ENCODE data around the gene LRRC3C.

Gene LRRC3C

GRCh38 chr17:39923836-39924690, 3.5 kb upstream of the LRRC3C start:
- DNase-seq (ENCODE audit: low read depth in 1 of 2, low spot score in 1 of 2): no peak

GRCh38 chr17:39924691-39925055, 2.9 kb upstream of the LRRC3C start:
- DNase-seq (ENCODE audit: low read depth in 1 of 2, low spot score in 1 of 2): no peak

DNA sequence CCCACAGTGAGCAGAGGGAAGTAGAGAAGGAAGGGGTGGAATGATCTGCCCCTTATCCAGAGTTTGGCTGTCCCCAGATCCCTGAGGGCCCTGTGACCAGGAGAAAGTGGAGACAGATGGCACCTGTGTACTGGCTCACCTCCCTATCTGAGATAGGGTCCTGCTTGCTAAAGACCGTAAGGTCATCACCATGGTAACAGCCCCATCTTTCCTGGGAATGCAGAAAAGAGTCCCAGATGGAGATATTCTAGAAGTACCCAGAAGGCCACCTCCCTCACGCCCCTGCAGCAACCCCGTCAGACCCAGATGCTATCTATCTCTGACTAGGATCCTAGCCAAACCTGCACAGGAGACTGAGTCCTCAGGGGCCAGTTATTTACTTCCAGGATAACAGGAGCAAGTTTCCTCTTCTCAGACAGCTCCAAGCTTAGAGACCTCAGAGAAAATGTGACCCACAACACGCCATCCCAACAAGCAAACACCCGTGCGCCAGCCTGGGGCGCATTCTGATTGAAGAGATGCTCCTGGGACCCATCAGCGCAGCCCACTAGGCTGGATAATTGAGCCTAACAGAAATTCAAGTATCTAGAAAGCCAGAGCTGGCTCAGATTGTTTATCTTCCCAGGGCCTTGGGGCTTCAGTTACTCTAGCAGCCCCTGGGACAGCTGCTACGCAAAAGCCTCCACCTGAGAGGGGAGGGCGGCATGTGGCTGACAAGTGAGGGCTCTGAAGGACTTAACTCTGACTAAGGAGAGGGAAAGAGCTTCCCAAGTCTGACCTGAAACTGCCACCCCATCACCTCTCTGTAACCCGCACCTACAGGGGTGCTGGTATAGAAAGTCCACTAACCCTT, 2.0 kb upstream of the LRRC3C start:
- DNase-seq (ENCODE audit: low read depth in 1 of 2, low spot score in 1 of 2): no peak

DNA sequence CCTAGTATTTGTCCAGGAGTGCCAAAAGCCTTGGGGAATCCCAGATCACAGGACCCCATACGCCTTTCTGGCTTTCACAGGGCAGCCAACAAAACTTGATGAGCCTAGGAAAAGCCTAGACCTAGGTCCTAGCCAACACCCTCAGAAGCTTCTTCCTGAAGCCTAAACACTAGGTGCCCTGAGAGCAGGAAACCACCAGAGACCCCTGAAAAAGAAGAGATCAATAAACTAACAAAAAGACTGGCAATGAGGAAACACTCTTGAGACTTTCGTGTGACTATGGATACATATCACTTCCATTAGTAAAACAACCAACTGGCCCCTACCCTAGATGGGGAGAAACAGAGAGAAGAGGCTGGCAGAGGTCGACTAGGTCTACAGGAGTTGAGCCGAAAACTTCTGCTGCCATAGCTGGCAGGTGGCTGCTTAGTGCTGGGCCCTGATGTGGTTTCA, 1.4 kb upstream of the LRRC3C start:
- DNase-seq (ENCODE audit: low read depth in 1 of 2, low spot score in 1 of 2): no peak

DNA sequence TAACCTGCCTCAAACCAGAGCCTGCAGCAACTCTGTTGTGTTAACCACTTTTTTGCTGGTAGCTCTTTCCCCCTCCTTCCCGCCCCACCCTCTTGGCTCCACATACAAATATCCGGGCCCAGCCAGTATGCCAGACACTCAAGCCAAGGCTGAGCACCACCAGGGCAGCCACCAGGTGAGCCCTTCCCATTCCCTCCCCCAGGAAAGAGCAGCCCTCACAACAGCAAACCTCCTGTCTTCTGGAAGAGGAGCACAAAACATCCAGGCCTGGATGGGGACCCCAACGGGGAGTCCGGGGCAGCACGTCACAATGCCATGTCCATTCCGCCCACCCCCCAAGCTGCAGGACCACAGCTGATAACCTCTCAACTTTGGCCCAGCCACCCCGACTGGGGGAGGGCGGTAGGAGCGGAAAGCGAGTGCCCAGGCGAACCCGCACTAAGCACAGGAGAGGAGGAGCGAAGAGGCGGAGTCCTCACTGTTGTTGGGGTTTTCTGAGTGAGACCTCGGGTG, 888 bp upstream of the LRRC3C start:
- peak; percentile 22 to 44 for DNase-seq (ENCODE audit: low read depth in 1 of 2, low spot score in 1 of 2)

DNA sequence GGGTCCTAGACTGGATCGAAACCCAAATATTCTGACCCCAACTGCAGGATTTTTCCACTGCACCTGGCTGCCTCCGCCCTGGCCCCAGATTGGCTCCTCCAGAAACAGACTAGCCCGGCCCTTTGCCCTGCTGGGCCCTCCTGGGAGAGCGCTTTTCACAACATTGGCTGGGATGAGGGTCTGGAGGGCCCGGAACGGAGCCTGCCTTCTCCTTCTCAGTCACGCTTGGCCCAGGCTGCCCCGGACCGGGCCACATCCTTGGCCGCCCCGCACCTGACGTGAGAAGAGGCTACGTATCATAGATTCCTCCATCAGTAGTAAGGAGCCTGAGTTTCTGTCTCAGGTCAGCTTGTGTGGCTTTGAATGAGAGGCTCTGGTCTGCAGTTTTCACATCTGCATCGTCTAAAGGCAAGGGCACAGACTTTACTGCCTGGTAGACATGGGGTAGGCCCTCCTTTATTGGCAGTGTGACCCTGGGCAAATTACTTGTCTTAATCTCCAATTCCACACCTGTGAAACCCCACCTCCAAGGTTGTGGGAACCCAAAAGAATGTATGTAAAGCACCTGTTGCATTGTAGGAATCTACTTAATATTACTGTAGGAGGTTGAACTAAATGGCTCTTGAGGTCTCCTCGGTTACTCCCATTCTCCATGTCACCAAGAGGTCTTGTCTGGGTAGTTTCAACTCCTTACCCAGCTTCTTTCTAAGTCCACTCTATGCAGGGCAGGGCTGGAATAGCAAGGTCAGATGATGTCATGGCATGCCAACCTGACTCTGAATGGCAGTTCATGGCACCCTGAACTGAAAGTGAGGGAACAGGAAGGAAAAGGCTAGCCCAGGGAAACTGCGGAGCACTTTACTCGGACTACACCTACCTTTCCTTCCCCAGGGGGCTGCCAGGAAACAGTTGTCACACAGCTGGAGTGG, 661 bp downstream of the LRRC3C start:
- no peak for DNase-seq (ENCODE audit: low read depth in 1 of 2, low spot score in 1 of 2)

GRCh38 chr17:39928858-39929645, 1.5 kb downstream of the LRRC3C start:
- no peak for DNase-seq (ENCODE audit: low read depth in 1 of 2, low spot score in 1 of 2)

DNA sequence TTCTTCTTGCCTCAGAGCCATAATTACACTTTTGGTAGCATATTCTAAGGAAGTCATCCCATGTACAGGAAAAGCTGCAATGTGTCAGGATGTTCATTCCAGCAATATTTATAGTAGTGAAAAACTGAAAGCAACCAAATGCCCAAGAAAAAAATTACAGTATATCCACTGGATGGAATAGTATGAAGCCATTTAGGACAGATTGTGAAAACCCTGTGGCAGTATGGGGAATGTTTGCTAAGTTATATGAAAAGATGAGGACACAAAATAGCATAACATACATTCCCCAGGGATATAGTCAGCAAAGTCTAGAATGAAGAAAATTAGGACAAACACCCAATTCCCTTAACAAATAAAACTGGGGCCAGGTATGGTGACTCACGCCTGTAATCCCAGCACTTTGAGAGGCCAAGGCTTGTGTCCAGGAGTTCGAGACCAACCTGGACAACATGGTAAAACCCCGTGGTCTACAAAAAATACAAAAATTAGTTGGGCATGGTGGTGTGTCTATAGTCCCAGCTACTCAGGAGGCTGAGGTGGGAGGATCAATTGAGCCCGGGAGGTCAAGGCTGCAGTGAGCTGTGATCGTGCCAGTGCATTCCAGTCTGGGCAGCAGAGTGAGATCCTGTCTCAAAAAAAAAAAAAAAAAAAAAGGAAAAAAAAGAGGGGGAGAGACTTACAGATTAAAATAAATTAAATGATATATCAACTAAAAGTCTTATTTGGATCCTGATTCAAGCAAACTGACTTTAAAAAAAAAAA, 2.3 kb downstream of the LRRC3C start:
- DNase-seq (ENCODE audit: low read depth in 1 of 2, low spot score in 1 of 2): no peak

DNA sequence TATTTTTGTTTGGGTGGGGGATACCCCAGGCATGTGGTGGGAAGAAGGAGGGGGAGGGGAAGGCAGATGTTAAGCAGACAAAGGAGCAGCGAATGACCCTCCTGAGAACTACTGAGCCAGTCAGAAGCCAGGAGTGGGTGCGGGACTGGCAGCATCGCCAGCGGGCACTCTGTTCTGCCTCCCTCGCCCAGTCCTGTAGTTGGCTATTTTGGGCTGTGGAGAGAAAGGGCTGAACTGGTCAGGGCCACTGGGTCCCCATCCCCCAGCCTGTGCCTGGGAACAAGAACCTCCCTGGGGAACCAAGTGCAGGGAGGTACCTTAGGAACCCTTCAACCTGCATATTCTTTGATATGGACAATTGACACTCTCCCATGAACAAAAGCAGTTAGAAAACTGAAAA, 6.4 kb downstream of the LRRC3C start:
- no peak for DNase-seq (ENCODE audit: low read depth in 1 of 2, low spot score in 1 of 2)

GRCh38 chr17:39934324-39934723, 6.8 kb downstream of the LRRC3C start:
- DNase-seq (ENCODE audit: low read depth in 1 of 2, low spot score in 1 of 2): no peak

DNA sequence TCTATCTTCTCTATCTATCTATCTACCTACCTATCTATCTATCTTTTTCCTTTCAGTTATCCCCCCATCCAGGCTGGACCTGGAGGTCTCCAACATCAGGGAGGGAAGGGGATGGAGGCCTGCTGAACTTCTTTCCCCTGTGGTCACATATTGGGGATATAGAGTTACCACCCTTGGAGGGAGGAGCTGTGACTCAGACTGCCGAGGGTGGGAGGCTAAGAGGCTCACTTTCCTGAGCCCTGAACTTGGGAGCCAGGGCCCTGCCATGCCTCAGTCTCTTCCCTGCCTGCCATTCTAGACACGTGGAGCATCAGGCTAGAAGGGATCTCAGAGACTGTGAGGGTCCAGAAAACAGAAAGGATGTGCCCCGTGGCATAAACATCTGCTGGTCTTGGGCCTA, 8.4 kb downstream of the LRRC3C start:
- DNase-seq (ENCODE audit: low read depth in 1 of 2, low spot score in 1 of 2): no peak

GRCh38 chr17:39937447-39937846, 9.9 kb downstream of the LRRC3C start:
- no peak for DNase-seq (ENCODE audit: low read depth in 1 of 2, low spot score in 1 of 2)

GRCh38 chr17:39938140-39938869, 10.8 kb downstream of the LRRC3C start:
- DNase-seq (ENCODE audit: low read depth in 1 of 2, low spot score in 1 of 2): no peak

DNA sequence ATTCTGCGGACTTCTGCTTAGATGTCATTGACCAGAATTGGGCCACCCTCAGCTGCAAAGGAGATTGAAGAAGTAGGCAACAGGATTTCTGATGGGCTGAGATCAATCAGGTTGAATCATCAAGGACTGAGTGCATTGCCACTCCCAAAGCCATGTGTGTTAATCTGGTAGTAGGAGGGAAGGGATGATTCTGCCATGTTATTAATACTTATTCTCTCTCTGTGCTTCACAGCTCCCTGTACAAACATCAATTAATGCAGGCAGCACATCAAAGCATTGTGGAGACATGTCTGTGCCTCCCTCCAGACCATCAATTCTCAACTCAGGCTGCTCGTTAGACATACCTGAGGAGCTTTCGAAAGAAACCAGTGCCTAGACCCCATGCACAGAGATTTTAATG, 11.6 kb downstream of the LRRC3C start:
- DNase-seq (ENCODE audit: low read depth in 1 of 2, low spot score in 1 of 2): no peak

DNA sequence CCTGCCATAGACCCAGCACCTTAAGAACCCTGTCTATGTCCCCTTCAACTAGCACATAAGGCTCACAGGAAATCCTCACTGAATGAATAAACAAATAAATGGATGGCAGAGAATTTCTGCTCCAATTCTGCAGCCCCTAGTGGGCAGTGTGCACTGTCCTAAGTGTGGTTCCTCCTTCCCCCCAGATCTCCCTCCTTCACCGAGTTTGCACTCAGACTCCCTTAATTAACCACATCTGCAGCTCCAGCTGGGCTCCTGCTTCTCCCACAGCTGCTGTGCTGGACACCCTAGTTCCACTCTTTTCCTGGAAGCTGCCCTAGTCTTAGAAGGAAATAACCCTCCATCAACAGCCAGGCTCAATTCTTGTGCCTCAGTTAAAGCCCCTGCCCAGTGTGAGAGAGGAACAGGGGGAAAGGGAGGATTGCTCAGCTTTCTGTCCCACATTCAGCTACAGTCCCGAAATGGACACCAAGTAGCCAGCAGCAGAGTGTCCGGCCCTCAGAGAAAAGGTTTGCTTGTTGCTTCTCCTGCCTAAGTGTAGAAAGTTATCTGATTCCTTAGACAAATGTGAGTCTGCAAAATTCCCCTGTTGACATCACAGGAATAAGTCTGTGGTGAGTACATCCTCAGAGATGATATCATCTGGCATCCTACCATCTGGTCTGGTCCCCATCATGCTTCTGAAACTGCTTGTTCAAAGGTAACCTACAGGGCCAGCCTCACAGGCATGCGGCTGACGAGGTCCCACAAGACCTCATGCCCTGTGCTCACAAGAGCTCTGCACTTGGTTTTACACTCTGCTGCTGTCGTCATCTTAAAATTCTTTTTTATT, 12.3 kb downstream of the LRRC3C start:
- no peak for DNase-seq (ENCODE audit: low read depth in 1 of 2, low spot score in 1 of 2)

DNA sequence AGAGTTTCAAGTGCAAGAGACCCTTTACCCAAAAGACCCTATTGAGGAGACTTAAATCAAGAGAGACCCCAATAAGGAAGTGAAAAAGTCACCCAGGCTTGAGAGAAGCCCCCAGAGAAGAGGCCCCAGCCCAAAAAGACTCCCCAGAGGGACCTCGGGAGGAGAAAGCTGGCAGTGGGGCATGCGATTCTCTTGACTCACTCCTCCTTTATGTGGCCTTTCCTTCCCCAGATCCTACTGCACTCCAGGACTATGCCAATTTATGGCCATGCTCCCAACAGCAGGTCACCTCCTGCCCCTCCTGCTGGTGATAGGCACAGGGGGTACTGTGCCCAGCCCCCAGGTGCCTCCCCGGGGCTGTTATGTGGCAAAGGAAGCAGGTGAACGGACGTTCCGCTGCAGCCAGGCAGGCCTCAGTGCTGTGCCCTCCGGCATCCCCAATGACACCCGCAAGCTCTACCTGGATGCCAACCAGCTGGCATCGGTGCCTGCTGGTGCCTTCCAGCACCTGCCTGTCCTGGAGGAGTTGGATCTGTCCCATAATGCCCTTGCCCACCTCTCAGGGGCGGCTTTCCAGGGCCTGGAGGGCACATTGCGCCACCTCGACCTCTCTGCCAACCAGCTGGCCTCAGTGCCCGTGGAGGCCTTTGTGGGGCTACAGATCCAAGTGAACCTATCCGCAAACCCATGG, 16.3 kb downstream of the LRRC3C start:
- DNase-seq (ENCODE audit: low read depth in 1 of 2, low spot score in 1 of 2): no peak

GRCh38 chr17:39944393-39944711, 16.8 kb downstream of the LRRC3C start:
- no peak for DNase-seq (ENCODE audit: low read depth in 1 of 2, low spot score in 1 of 2)

Measured in activated CD4-positive, alpha-beta T cell treated with anti-CD3 and anti-CD28 coated beads, Interleukin-2, amount 50 U/mL, for 24 hours (primary cell).